CD4-positive, CD25-positive, alpha-beta regulatory T cell (primary cell): ENCODE data around the gene CTLA4. TPM values are rescaled to one million over a fixed set of nuclear protein-coding genes. Genes with fewer than 3 reads are reported as not detected.

Experiments
- ATAC-seq, 2 donors: fragments of 150-1000 bp; cut with Tn5 transposase; one replicate each; pipeline ENCODE4 v1.10.0; 2021; ENCODE audit warnings: low read depth in 2 of 2, moderate number of reproducible peaks in 2 of 2, moderate library complexity in 1 of 2
- DNase-seq, 3 donors: peaks; one replicate each; pipeline versions ENCODE4 v3.0.0 to v3.0.0-alpha.2; 2012 to 2022; ENCODE audit warnings: mixed read lengths in 1 of 3
- H3K27ac ChIP-seq: one replicate; pipeline ENCODE4 v1.7.0; 2013; ENCODE audit warnings: mild to moderate bottlenecking, low read length; ENCODE audit not compliant: insufficient read depth, poor library complexity, severe bottlenecking
- H3K27me3 ChIP-seq: one replicate; pipeline ENCODE4 v1.7.0; 2013; ENCODE audit warnings: low read length; ENCODE audit not compliant: control insufficient read depth, insufficient read depth
- H3K36me3 ChIP-seq: one replicate; pipeline ENCODE4 v1.7.0; 2013; ENCODE audit warnings: mild to moderate bottlenecking, low read length, moderate library complexity; ENCODE audit not compliant: control insufficient read depth, insufficient read depth
- H3K4me1 ChIP-seq: 2 replicates; pipeline ENCODE4 v1.7.0; 2013; ENCODE audit warnings: mild to moderate bottlenecking, low read length; ENCODE audit not compliant: insufficient read depth, control insufficient read depth, poor library complexity, severe bottlenecking
- H3K4me3 ChIP-seq: one replicate; pipeline ENCODE4 v1.7.0; 2013; ENCODE audit warnings: low read depth, mild to moderate bottlenecking, low read length, moderate library complexity
- H3K9me3 ChIP-seq, 2 experiments: 1 replicate in 1 of 2; 2 replicates in 1 of 2; pipeline ENCODE4 v1.7.0; 2013; ENCODE audit warnings: low read length in 2 of 2, mild to moderate bottlenecking in 1 of 2, moderate library complexity in 1 of 2; ENCODE audit not compliant: control insufficient read depth in 2 of 2
- H3K27ac Mint-ChIP-seq, 3 donors: one replicate each; pipeline ENCODE4 v1.8.0; 2020 to 2022; ENCODE audit warnings: mild to moderate bottlenecking in 3 of 3, mixed read lengths in 3 of 3, moderate library complexity in 2 of 3
- H3K27me3 Mint-ChIP-seq: one replicate; pipeline ENCODE4 v1.8.0; 2022; ENCODE audit warnings: mild to moderate bottlenecking, mixed read lengths
- H3K36me3 Mint-ChIP-seq: one replicate; pipeline ENCODE4 v1.8.0; 2020; ENCODE audit warnings: mixed read lengths
- H3K4me1 Mint-ChIP-seq, 4 donors: one replicate each; pipeline ENCODE4 v1.8.0; 2020 to 2022; ENCODE audit warnings: mixed read lengths in 4 of 4, mild to moderate bottlenecking in 1 of 4
- H3K4me3 Mint-ChIP-seq, 4 donors: one replicate each; pipeline ENCODE4 v1.8.0; 2020 to 2022; ENCODE audit warnings: mild to moderate bottlenecking in 4 of 4, mixed read lengths in 4 of 4, moderate library complexity in 3 of 4
- H3K9me3 Mint-ChIP-seq, 7 donors: one replicate each; pipeline ENCODE4 v1.8.0; 2020 to 2022; ENCODE audit warnings: mixed read lengths in 7 of 7, mild to moderate bottlenecking in 3 of 7, moderate library complexity in 2 of 7
- polyA plus RNA-seq, 4 donors: library from polyadenylated mRNA; unstranded; fragments of 300-500 nt; fragmentation: Illumina TruSeq; gene quantifications; one replicate each; pipeline ENCODE4 v1.2.3, GENCODE V29; 2021
- total RNA-seq: library from RNA; stranded (reverse); gene quantifications from one replicate; pipeline ENCODE4 v1.2.3, GENCODE V29; 2022

CTLA4 gene
- total and polyA plus RNA-seq, 5 donors from 2014 or later, result 52.1 to 459 (median 56.9) TPM

- Mint-ChIP-seq H3K27me3 (no peaks in the 10 kb centered on the region), H3K9me3 (peaks cover 3 to 17% (median 9%) of the 10 kb centered on the region in 7 donors), H3K4me1 (peaks cover 10 to 26% (median 21%) of the 10 kb centered on the region in 4 donors), H3K4me3 (no peak overlapping the region), H3K36me3 (peaks cover 3% of the 10 kb centered on the region), H3K27ac (no peak overlapping the region)
- ATAC-seq, result no peak
- H3K27me3 ChIP-seq, result no peaks in the 10 kb centered on the region
- H3K9me3 ChIP-seq, result peaks cover 14 to 20% of the 10 kb centered on the region in 2 experiments
- no peaks in the 10 kb centered on the region for H3K36me3 ChIP-seq
- DNase-seq, result no peak
- H3K4me1 ChIP-seq, result peaks cover 12% of the 10 kb centered on the region
- H3K27ac ChIP-seq, result no peak overlapping the region
- H3K4me3 ChIP-seq, result no peak overlapping the region
Measured at GRCh38 chr2:203905656-203906055, 38.1 kb downstream of the CTLA4 start.

GRCh38 chr2:203908066-203908796, 40.7 kb downstream of the CTLA4 start:
- ATAC-seq (no peak), DNase-seq (no peak)
- Histone ChIP-seq H3K27me3 (no peaks in the 10 kb centered on the region), H3K9me3 (peaks cover 0 to under 1% of the 10 kb centered on the region in 2 experiments), H3K4me1 (peaks cover 12% of the 10 kb centered on the region), H3K36me3 (no peaks in the 10 kb centered on the region), H3K27ac (peak overlapping the region; percentile 25), H3K4me3 (no peak overlapping the region)
- no peaks in the 10 kb centered on the region for H3K36me3 Mint-ChIP-seq
- peaks cover 0 to 4% (median under 1%) of the 10 kb centered on the region in 7 donors for H3K9me3 Mint-ChIP-seq
- peaks cover 10 to 24% (median 20%) of the 10 kb centered on the region in 4 donors for H3K4me1 Mint-ChIP-seq
- H3K27me3 Mint-ChIP-seq, result no peaks in the 10 kb centered on the region
- H3K27ac Mint-ChIP-seq, result peak overlapping the region; percentile 15 to 72 (median 55)
- H3K4me3 Mint-ChIP-seq, result peak overlapping the region in 1 of 4 donors; percentile 39

GRCh38 chr2:203908797-203909185, 41.2 kb downstream of the CTLA4 start:
- H3K27ac Mint-ChIP-seq, result peak overlapping the region; percentile 15 to 72 (median 55)
- H3K27me3 Mint-ChIP-seq, result no peaks in the 10 kb centered on the region
- Histone ChIP-seq H3K4me3 (peak overlapping the region; percentile 91), H3K36me3 (no peaks in the 10 kb centered on the region), H3K27ac (peak overlapping the region; percentile 25), H3K4me1 (peaks cover 12% of the 10 kb centered on the region), H3K9me3 (no peaks in the 10 kb centered on the region), H3K27me3 (no peaks in the 10 kb centered on the region)
- H3K4me1 Mint-ChIP-seq, result peaks cover 10 to 26% (median 20%) of the 10 kb centered on the region in 4 donors
- ATAC-seq (no peak), DNase-seq (no peak)
- H3K9me3 Mint-ChIP-seq, result peaks cover 0 to 4% (median 0%) of the 10 kb centered on the region in 7 donors
- H3K36me3 Mint-ChIP-seq, result no peaks in the 10 kb centered on the region
- peak overlapping the region in 1 of 4 donors; percentile 84 for H3K4me3 Mint-ChIP-seq

GRCh38 chr2:203909261-203909967, 41.8 kb downstream of the CTLA4 start:
- DNase-seq (peak in 2 of 3 donors; percentile 64 to 71), ATAC-seq (peak; percentile 80 to 81)
- Mint-ChIP-seq H3K36me3 (no peaks in the 10 kb centered on the region), H3K27ac (peak overlapping the region; percentile 44 to 72 (median 55)), H3K4me3 (peak overlapping the region; percentile 69 to 94 (median 78)), H3K9me3 (peaks cover 0 to 2% (median 0%) of the 10 kb centered on the region in 7 donors), H3K27me3 (no peaks in the 10 kb centered on the region), H3K4me1 (peaks cover 12 to 32% (median 23%) of the 10 kb centered on the region in 4 donors)
- H3K4me1 ChIP-seq, result peaks cover 12% of the 10 kb centered on the region
- H3K9me3 ChIP-seq, result no peaks in the 10 kb centered on the region
- H3K4me3 ChIP-seq, result peak overlapping the region; percentile 91
- no peaks in the 10 kb centered on the region for H3K27me3 ChIP-seq
- H3K36me3 ChIP-seq, result no peaks in the 10 kb centered on the region
- H3K27ac ChIP-seq, result no peak overlapping the region

- H3K36me3 ChIP-seq, result no peaks in the 10 kb centered on the region
- Mint-ChIP-seq H3K4me3 (peak overlapping the region; percentile 69 to 94 (median 78)), H3K4me1 (peaks cover 15 to 38% (median 29%) of the 10 kb centered on the region in 4 donors), H3K27ac (peak overlapping the region in 2 of 3 donors; percentile 27 to 55), H3K9me3 (peaks cover 0 to 1% (median 0%) of the 10 kb centered on the region in 7 donors), H3K27me3 (no peaks in the 10 kb centered on the region), H3K36me3 (no peaks in the 10 kb centered on the region)
- DNase-seq (no peak), ATAC-seq (no peak)
- no peaks in the 10 kb centered on the region for H3K9me3 ChIP-seq
- H3K4me1 ChIP-seq, result peaks cover 12% of the 10 kb centered on the region
- H3K27ac ChIP-seq, result no peak overlapping the region
- H3K4me3 ChIP-seq, result peak overlapping the region; percentile 91
- no peaks in the 10 kb centered on the region for H3K27me3 ChIP-seq
Measured at GRCh38 chr2:203909974-203910373, 42.4 kb downstream of the CTLA4 start.

GRCh38 chr2:203913947-203914346, 46.4 kb downstream of the CTLA4 start:
- DNase-seq (no peak), ATAC-seq (no peak)
- no peak overlapping the region for H3K27ac ChIP-seq
- no peaks in the 10 kb centered on the region for H3K27me3 Mint-ChIP-seq
- H3K4me1 Mint-ChIP-seq, result peaks cover 16 to 35% (median 32%) of the 10 kb centered on the region in 4 donors
- H3K9me3 Mint-ChIP-seq, result no peaks in the 10 kb centered on the region
- H3K36me3 ChIP-seq, result no peaks in the 10 kb centered on the region
- H3K9me3 ChIP-seq, result no peaks in the 10 kb centered on the region
- no peak overlapping the region for H3K4me3 Mint-ChIP-seq
- no peaks in the 10 kb centered on the region for H3K36me3 Mint-ChIP-seq
- H3K4me3 ChIP-seq, result no peak overlapping the region
- peak overlapping the region in 1 of 3 donors; percentile 36 for H3K27ac Mint-ChIP-seq
- peaks cover 11% of the 10 kb centered on the region for H3K4me1 ChIP-seq
- H3K27me3 ChIP-seq, result no peaks in the 10 kb centered on the region

GRCh38 chr2:203914546-203915182, 47.1 kb downstream of the CTLA4 start:
- Mint-ChIP-seq H3K27me3 (no peaks in the 10 kb centered on the region), H3K4me1 (peaks cover 10 to 28% (median 25%) of the 10 kb centered on the region in 4 donors), H3K27ac (peak overlapping the region in 1 of 3 donors; percentile 32), H3K36me3 (no peaks in the 10 kb centered on the region), H3K4me3 (peak overlapping the region in 3 of 4 donors; percentile 28 to 44 (median 33)), H3K9me3 (no peaks in the 10 kb centered on the region)
- peak overlapping the region; percentile 33 for H3K4me3 ChIP-seq
- H3K27me3 ChIP-seq, result no peaks in the 10 kb centered on the region
- no peaks in the 10 kb centered on the region for H3K36me3 ChIP-seq
- H3K27ac ChIP-seq, result no peak overlapping the region
- H3K9me3 ChIP-seq, result no peaks in the 10 kb centered on the region
- DNase-seq (no peak), ATAC-seq (no peak)
- peaks cover 5% of the 10 kb centered on the region for H3K4me1 ChIP-seq
